T47D (cell line): ENCODE data around the gene CRKL.
A peak's percentile ranks its signal among the peaks of the same experiment; 100 is the strongest.
"Not testable (repeated sequence)": the region's sequence is repeated elsewhere in the genome, so short reads cannot be mapped to it uniquely, and the experiment has no call there.

ENCODE experiments used
- DNase-seq, 2 experiments: peaks; one replicate each; pipeline versions ENCODE4 v3.0.0 to v3.0.0-alpha.2; 2011 to 2012; ENCODE audit warnings: low read depth in 1 of 2, low spot score in 1 of 2
- JUND ChIP-seq: IDR thresholded peaks from 2 replicates; pipeline ENCODE4 v1.6.1; 2012; ENCODE audit warnings: low read depth
- in situ Hi-C: cut with HindIII; loops from 2 replicates; pipeline ENCODE4 v1.10.0; 2016; ENCODE audit warnings: low sequenced_read_pairs, low pct_unique_long_range_greater_than_20kb

The CRKL gene

GRCh38 chr22:20885557-20886323 is 31.5 kb upstream of the CRKL start:
- TF ChIP-seq JUND, result no peak
- DNase-seq, result peak; percentile 64 to 91
- in situ Hi-C loops, result no loop called here

- TF ChIP-seq JUND, result no peak; the same call in 1 of the 2 replicates
- DNase-seq, result peak in 1 of 2 experiments; percentile 96
- in situ Hi-C loops, result no loop called here
These were observed 29.8 kb upstream of the CRKL start for GRCh38 chr22:20887375-20887774.

- DNase-seq, result no peak
- in situ Hi-C loops, result no loop called here
- no peak for TF ChIP-seq JUND
These were observed 28.0 kb upstream of the CRKL start for GRCh38 chr22:20889025-20889704.

- no peak for TF ChIP-seq JUND
- DNase-seq, result no peak
- in situ Hi-C loops, result no loop called here
These were observed 27.2 kb upstream of the CRKL start for GRCh38 chr22:20889904-20890540.

GRCh38 chr22:20890975-20891374 is 26.2 kb upstream of the CRKL start:
- no peak for TF ChIP-seq JUND
- in situ Hi-C loops, result no loop called here
- no peak for DNase-seq

- in situ Hi-C loops, DNase-seq: not testable (repeated sequence)
These were observed 19.5 kb upstream of the CRKL start for GRCh38 chr22:20897737-20898136.

- no peak for DNase-seq
- in situ Hi-C loops, result no loop called here
- no peak for TF ChIP-seq JUND
These were observed 17.3 kb upstream of the CRKL start for GRCh38 chr22:20899827-20900423.

GRCh38 chr22:20901093-20902033 is 15.8 kb upstream of the CRKL start:
- in situ Hi-C loops, DNase-seq: not testable (repeated sequence)

GRCh38 chr22:20903093-20903492 is 14.1 kb upstream of the CRKL start:
- no peak for DNase-seq
- TF ChIP-seq JUND, result no peak
- in situ Hi-C loops, result no loop called here

GRCh38 chr22:20904008-20904979 is 12.9 kb upstream of the CRKL start:
- peak in 1 of 2 experiments; percentile 55 for DNase-seq
- in situ Hi-C loops, result no loop called here
- no peak for TF ChIP-seq JUND

GRCh38 chr22:20904980-20905355 is 12.2 kb upstream of the CRKL start:
- no peak for TF ChIP-seq JUND
- in situ Hi-C loops, result no loop called here

More at GRCh38 chr22:20904980-20905355, 12.2 kb upstream of the CRKL start:
- no peak for DNase-seq
